ENCODE measurements around the gene WFIKKN1.
"Not testable (repeated sequence)": the region's sequence is repeated elsewhere in the genome, so short reads cannot be mapped to it uniquely, and the experiment has no call there.

WFIKKN1 gene

DNA sequence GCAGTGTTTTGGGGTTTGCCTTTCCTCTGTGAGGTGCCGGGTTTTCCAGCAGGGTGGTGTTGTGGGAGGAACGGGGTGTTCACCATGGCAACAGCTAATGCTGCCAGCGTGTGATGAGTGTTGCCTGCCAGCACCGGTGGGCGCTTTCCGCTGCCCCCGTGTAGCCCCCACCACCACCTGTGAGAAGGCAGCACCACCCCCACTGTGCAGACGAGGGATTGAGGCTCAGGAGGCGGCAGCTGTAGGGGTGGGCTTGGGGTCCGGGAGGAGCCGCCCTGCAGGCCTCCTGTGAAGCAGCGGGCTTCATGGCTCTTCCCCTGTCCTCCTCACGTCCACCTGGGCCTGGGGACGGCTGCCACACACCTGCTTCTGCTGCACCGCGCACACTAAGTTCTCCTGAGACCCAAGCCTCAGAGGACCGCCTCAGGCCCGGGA is 35.7 kb upstream of the WFIKKN1 start:
- in situ Hi-C loops (cut with HindIII; ENCODE audit: low sequenced_read_pairs) = no loop called here

DNA sequence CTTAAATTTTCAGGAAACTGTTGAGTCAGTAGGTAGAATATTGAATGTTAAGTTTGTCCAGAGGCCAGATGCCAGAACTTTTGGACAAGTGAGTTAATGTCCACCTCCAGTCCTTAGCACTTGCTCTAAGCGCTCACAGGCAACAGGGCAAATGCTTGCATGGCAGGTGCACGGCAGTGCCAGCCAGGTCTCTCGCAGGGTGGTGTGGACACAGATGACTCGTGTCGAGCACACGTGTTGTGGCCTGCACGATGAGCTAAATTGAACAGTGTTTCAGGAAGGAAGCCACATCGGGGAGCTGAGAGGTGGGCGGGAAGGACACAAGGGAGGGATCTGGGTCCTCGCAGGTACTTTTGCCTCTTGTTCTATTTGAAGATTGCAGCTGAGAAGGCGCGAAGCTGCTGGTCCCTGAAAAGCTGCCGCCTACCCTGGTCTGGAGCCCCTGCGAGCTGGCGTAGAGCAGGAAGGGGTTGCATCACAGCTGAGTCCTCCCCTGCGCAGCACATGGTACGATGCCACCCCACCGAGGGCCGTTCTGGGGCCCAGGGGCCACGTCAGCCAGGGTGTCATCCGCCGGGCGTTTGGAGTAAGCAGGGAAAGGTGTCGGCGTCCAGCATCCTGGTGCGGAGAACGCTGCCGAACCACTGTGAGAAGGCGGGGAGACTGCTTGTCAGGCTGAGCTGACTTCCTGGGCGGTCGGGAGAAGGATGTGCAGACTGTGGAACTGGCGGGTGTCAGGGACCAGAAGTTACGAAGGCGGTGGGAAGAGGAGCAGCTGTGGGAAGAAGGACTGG is 34.6 kb upstream of the WFIKKN1 start:
- in situ Hi-C loops (cut with HindIII; ENCODE audit: low sequenced_read_pairs) = no loop called here

DNA sequence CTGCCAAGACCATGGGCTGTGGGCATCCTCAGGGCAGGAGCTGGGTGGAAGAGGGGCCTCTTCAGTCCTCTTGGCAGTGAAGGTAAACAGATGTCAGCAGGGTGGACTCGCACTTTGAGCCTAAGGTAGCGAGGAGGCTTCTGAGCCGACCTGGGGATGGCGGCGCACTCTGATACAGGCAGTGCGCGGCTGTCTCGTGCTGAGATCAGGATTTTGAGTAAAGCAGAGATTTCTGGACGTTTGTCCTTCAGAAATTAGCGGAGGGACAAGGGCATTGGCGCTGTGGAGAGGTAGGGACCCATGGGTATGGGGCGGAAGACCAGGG is 34.1 kb upstream of the WFIKKN1 start:
- in situ Hi-C loops (cut with HindIII; ENCODE audit: low sequenced_read_pairs) = no loop called here

DNA sequence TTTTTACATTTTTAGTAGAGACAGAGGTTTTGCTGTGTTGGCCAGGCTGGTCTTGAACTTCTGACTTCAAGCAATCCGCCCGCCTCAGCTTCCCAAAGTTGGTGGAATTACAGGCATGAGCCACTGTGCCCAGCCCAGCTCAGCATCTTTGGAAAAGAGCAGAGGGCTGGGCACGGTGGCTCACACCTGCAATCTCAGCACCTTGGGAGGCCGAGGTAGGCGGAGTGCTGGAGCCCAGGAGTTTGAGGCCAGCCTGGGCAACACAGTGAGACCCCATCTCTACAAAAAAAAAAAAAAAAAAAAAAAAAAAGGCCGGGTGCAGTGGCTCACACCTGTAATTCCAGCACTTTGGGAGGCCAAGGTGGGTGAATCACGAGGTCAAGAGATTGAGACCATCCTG is 33.1 kb upstream of the WFIKKN1 start:
- in situ Hi-C loops (cut with HindIII; ENCODE audit: low sequenced_read_pairs) = not testable (repeated sequence)

DNA sequence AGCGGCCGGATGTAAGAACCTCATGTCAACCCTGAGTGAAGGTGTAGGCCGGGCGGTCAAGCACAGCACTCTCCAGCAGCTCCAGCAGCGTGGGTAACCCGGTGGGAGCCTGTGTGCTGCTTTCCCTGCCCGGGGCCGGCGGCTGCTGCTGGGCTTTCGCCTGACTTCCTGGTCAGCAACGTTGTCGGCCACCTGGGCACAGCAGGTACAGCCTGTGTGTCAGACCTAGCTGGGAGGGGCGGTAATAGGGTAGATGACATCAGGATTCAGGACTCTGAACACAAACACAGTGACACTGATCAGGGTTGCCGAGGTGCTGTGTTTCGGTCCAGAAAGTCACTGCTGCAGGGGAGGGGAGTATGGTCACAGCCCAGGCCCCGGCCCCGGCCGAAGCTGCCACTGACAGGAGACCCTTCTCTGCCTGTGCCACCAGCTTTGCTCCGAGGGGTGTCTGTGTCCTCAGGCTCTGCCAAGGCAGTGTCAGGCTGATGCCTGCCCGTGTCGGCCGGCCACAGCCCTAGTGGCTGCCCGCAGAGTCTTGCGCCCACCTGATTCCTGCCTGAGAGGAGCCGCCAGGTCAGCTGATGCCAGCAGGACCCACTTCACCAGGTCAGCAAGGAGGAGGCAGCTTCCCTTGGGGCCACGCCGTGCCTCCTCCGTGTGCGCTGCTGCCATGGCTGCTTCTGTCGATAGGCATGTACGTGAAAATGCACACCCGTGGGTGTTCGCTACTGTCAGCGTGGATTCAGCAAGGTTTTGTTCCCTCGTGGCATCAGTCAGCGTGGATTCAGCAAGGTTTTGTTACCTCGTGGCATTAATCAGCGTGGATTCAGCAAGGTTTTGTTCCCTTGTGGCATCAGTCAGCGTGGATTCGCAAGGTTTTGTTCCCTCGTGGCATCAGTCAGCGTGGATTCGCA is 31.7 kb upstream of the WFIKKN1 start:
- in situ Hi-C loops (cut with HindIII; ENCODE audit: low sequenced_read_pairs) = no loop called here

DNA sequence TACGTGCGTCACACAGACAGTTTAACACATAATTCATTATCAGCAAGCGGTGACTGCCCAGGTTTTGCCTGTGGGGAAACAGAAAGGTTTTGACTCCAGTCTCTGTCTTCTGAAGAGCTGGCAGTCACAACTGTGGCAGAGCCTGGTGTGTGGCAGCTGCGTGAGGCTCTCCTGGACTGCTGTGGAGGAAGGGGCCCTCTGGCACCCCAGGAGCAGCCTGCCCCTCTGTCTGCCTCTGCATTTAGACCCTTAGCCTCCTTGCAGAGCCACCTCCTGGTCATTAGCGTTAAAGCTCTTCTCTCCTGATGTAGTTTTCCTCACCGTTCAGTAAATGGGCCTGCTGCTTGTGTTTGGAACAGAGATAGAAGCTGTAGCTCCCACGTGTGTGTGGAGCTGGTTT is 30.0 kb upstream of the WFIKKN1 start:
- in situ Hi-C loops (cut with HindIII; ENCODE audit: low sequenced_read_pairs) = no loop called here

DNA sequence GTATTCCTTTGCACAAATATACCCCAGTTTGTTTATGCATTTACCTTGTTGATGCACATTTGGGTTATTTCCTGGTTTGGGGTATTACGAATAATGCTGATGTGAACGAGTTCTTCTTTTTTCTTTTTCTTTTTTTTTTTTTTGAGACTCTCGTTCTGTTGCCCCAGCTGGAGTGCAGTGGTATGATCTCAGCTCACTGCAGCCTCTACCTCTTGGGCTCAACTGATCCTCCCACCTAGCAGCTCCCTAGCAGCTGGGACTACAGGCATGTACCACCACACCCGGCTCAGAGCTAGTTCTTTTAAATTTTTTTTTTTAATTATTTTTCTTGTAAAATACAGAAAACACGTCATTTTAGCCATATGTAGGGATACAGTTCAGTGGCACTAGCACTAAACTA is 26.9 kb upstream of the WFIKKN1 start:
- in situ Hi-C loops (cut with HindIII; ENCODE audit: low sequenced_read_pairs) = no loop called here

DNA sequence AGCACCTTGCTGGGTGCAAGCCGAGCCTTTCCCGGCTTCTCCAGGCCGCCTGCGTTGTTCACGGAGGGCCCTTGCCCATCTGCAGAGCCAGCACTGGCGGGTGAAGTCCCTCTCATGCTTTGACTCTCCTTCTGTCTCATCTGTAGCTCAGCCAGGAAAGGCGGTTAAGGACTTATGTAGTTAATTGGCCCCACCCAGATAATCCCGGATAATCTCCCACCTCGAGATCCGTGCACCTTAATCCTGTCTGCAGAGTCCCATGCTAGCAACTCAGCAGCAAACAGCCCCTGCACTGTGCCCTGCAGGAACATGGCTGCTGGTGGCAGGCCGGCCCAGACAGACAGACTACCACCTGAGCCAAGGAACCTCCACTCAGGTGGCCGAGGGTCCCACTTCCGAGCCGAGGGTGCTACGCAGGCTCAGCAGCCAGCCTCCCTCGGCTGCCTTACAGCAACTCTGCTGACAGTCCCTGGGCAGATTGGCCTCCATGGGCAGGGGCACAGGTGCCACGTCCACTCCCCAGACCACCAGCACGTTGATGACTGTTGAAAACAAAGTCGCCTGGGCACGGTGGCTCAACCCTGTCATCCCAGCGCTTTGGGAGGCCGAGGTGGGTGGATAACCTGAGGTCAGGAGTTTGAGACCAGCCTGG is 24.0 kb upstream of the WFIKKN1 start:
- in situ Hi-C loops (cut with HindIII; ENCODE audit: low sequenced_read_pairs) = no loop called here

DNA sequence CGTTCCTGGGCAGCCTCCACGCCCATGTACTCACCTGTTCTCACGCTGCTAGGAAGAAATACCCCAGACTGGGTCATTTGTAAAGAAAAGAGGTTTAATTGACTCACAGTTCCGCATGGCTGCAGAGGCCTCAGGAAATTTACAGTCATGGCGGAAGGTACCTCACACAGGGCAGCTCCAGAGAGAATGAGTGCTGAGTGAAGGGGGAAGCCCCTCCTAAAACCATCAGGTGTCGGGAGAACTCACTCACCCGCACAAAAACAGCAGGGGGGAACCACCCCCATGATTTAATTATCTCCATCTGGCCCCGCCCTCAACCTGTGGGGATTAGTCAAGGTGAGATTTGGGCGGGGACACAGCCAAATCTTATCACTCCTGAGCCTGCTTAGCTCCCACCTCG is 22.8 kb upstream of the WFIKKN1 start:
- in situ Hi-C loops (cut with HindIII; ENCODE audit: low sequenced_read_pairs) = no loop called here

DNA sequence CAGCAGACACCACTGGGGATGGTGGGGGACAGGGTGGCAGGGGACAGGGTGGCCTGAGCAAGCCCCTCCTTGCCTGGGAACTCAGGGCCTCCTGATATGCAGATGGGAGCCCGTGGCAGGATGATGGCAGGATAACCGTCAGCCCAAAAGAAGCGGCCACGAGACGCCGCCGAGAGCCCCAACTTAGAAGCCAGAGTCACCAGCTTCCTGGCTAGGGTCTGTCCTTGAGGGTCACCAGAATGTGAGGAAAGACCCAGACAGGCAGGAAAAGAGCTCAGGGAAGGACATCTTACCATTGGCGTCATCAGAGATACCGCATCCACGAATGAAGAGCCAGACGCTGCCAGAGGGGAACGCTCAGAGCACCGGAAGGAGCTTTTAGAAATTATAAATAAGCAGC is 21.5 kb upstream of the WFIKKN1 start:
- in situ Hi-C loops (cut with HindIII; ENCODE audit: low sequenced_read_pairs) = no loop called here

DNA sequence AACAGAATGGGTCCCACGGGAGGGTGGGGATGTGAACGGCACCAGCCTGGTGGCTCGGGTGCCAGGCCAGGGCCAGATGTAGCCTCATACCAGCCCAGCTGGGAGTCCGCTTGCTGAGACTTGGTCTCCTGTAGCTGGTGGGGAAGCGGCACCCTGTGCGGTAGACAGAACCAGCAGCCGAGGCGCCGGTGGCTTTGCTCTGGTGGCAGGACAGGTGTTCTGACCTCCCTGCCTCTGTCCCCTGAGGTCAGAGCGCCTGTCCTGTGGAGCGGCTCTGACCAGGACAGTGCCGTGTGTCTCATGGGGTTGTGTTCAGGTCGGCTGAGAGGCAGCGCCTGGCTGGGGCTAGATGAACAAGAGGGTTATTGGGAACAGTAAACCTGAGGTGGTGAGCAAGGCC is 20.8 kb upstream of the WFIKKN1 start:
- in situ Hi-C loops (cut with HindIII; ENCODE audit: low sequenced_read_pairs) = no loop called here

DNA sequence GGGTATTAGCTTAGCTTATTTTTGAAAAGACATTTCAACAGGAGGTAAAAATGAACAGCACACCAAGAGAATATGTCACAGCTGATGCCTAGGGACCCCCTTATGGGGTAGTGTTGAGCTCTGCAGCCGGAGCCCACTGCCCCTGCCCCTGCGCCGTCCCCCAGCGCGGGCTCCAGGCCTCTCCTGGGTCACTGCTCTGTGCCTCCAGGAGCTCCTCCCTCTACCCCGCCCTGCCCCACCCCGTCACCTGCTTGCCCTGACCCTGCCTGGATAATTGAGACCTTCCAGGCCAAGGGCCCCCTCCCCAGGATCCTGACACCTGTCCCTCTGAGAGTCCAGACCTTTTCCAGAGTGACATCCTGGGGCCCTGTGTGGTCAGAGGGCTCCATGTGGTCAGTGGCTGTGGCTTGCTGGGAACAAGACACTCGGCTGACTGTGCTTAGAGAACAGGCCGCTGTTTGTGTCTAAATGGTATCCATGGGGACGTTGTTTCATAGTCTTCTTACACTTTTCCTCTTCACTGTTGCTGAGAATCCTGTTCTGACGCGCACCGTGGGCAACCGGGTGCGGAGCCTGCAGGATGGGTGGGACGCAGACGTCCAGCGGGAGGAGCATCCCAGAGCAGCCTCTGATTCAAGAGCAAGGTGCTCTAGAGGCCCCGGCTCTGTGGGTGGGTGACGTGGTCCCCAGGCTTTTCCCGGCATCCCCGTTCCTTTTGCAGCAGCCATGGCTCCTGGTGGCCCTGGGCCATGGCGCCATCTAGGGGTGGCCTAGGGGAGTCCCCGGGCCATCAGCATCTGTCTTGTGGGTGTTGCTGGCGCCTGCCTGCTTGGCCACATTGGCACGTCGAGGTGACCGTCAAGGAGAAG is 20.0 kb upstream of the WFIKKN1 start:
- in situ Hi-C loops (cut with HindIII; ENCODE audit: low sequenced_read_pairs) = no loop called here

DNA sequence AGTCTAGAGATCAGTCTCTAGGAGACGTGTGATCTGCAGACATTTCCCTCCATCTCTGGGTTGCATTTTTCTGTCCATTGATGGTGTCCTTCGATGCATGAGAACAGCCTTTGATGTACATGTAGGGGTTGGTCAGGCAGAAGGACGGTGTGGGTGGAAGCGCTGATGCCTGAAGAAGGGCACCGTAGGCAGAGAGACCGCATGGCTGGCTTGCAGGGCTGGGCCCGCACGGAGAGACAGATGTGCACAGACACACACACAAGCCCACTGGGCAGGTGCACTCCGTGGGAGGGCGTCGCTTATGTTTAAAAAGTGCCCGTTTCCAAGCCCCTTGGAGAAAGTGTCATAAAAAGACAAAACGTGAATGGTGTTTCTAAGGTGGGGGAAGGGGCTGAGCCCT is 15.7 kb upstream of the WFIKKN1 start:
- in situ Hi-C loops (cut with HindIII; ENCODE audit: low sequenced_read_pairs) = no loop called here

DNA sequence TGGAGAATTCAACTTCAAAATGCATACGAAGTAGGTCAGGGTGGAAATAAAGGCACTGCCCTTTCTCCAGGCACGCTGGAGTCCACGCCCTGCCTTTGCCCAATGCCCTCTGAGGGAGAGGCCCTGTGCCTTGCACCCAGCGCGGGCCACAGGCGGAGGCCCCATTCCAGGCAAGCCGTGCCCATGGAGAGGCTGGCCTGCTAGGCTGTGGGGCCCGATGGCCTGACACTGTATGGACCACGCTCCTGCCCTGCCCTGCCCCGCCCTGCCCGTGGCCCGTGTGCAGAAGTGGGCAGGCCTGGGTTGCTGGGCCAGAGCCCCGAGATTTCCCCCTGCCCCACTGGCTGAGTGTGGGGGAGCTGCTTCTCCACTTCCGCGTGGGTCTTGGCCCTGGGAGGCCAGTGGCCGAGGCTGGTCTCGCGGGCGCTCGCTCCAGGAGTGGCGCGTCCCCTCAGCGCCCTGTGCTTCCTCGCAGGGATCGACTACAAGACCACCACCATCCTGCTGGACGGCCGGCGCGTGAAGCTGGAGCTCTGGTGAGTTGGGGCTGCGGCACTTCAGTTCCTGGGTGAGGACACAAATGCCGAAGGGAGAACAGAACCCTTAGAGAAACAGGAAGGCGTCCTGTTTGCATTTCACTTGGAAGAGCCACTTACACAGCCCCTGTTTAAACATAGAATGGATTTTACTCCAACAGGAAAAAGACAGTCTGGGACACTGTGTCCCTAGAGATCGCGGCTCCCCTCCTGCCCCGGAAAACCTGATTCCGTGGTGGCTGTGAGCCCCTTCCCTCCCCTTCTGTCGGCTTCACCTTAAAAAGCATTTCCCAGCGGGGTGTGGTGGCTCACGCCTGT is 13.8 kb upstream of the WFIKKN1 start:
- in situ Hi-C loops (cut with HindIII; ENCODE audit: low sequenced_read_pairs) = no loop called here

DNA sequence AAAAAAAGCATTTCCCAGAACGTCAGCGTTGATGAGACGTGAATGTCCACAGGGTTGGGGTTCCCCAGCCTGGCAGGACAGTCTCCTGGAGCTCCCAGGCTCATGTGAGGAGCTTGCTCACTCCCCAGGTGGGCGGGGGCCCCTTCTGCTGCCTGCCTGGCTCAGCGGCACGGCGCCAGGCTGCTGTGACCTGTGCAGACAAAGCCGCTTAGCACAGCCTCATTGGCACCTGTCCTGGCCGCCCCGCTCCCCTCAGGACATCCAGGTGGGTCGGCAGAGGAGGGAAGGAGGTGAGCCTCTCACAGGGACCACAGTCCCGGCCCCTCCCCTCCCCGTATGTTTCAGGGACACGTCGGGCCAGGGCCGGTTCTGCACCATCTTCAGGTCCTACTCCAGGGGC is 12.9 kb upstream of the WFIKKN1 start:
- in situ Hi-C loops (cut with HindIII; ENCODE audit: low sequenced_read_pairs) = no loop called here

DNA sequence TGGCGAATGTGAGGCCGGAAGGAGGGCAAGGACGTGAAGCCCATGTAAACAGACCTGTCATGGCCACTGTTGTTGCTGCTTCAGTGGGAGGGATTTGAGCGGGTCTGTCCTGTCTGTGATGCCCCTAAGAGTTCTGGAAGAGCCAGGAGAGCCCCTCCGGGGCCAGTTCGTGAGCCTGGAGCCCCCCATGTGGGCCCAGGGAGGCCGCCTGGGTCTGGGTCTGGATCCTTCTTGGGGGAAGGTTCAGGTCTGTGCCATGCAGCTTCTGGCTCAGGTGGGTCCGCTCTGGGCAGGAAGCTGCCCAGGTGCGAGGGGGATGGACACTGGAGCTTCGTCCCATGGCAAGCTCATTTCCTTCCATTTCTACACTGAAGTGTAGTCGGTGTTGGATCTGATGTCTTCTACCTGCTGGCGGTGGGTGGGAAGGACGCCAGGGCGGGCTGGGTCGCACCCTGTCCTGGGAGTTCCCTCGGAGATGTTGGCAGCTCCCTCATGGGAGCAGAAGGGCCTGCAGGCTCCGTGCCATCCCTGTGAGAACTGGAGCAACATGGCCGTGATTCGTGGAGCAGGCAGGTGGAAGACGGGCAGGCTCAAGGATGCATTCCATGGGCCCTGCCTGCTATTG is 11.2 kb upstream of the WFIKKN1 start:
- in situ Hi-C loops (cut with HindIII; ENCODE audit: low sequenced_read_pairs) = no loop called here

DNA sequence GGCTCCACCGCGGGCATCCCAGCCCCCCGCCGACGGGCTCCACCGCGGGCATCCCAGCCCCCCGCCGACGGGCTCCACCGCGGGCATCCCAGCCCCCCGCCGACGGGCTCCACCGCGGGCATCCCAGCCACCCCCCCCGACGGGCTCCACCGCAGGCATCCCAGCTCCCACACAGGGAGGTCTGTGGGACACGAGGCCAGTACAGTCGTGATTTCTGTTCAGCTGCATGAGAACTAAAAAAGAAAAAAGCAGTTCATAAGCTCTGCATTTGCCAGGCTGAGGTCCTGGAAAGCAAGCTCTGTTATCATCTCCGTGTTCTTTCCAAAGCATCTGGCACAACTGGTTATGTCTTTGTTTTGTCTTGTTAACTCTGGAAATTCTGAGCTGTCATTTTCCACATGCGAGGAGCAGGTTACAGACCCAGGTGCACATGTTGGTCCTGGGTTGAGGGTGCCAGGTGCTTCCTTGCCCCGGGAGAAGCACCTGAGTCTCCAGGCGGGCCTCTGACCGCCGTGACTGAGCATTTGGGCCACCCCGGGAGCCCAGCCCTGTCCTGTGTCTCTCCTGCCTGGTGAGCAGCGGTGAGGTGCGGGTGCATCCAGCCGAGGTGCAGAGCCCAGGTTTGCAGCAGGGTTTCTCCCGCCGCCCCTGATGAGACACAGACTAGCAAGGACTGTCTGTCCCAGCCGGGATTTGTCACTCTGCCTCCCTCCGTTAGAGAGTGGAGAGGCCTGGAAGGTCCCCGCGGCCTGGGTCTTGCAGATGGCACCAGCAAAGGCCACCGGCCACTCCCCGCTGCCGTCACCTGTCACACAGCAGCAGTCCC is 9.9 kb upstream of the WFIKKN1 start:
- in situ Hi-C loops (cut with HindIII; ENCODE audit: low sequenced_read_pairs) = no loop called here

DNA sequence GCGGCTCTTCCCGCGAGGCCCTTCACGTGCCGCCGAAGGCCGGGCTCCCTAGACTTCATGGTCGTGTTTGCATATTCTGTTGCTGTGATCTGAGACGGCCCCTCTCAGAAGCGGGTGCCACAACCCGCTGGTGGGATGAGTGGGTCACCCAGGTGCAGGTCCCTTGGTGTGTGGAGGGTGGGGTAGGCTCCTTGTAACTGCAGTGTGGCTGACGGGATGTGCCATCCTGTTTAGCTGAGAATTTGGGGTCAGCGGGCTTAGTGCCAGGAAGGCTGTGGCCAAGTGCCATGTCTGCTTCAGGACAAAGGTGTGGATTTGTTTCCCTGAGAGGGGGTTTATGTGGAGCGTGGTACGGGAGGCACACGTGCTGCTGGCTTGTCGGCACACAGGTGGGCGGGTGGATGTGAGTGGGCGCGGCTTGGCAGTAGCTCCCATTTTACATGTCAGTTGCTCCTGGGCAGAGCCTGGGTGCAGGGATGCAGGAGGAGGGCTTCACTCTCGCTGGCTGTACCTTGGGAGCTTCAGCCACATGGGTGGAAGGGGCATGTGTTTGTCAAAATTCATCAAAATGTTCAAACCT is 9.2 kb upstream of the WFIKKN1 start:
- in situ Hi-C loops (cut with HindIII; ENCODE audit: low sequenced_read_pairs) = no loop called here

All from DLD1 (cell line).